ENCODE data around the gene SPINK4.

SPINK4 gene

GRCh38 chr9:33239921-33240320 is at the start of gene SPINK4:
TSS of gene SPINK4 (plus strand) at chr9:33240167. CDS start at chr9:33240209, 42 bp downstream.
- no peak for DNase-seq

- no peak for DNase-seq
These were observed 47.3 kb upstream of the SPINK4 start for GRCh38 chr9:33192493-33193255.

GRCh38 chr9:33193818-33194217 is 46.1 kb upstream of the SPINK4 start:
- no peak for DNase-seq

GRCh38 chr9:33196736-33197135 is 43.2 kb upstream of the SPINK4 start:
- no peak for DNase-seq

- DNase-seq, result no peak
These were observed 42.5 kb upstream of the SPINK4 start for GRCh38 chr9:33197279-33198152.

- DNase-seq, result no peak
These were observed 41.8 kb upstream of the SPINK4 start for GRCh38 chr9:33198165-33198564.

- DNase-seq, result no peak
These were observed 37.9 kb upstream of the SPINK4 start for GRCh38 chr9:33202018-33202417.

- DNase-seq, result peak; percentile 3
These were observed 37.3 kb upstream of the SPINK4 start for GRCh38 chr9:33202552-33203201.

GRCh38 chr9:33209394-33209793 is 30.6 kb upstream of the SPINK4 start:
- no peak for DNase-seq

GRCh38 chr9:33210006-33210715 is 29.8 kb upstream of the SPINK4 start:
- DNase-seq, result no peak

- no peak for DNase-seq
These were observed 28.1 kb upstream of the SPINK4 start for GRCh38 chr9:33211695-33212393.

GRCh38 chr9:33220681-33221567 is 19.0 kb upstream of the SPINK4 start:
- DNase-seq, result no peak

- DNase-seq, result no peak
These were observed 18.4 kb upstream of the SPINK4 start for GRCh38 chr9:33221568-33221884.

- DNase-seq, result no peak
These were observed 17.9 kb upstream of the SPINK4 start for GRCh38 chr9:33222031-33222430.

- no peak for DNase-seq
These were observed 16.3 kb upstream of the SPINK4 start for GRCh38 chr9:33223696-33224095.

- peak; percentile 69 for DNase-seq
These were observed 14.4 kb upstream of the SPINK4 start for GRCh38 chr9:33225319-33226147.

- DNase-seq, result no peak
These were observed 13.0 kb upstream of the SPINK4 start for GRCh38 chr9:33227008-33227398.

- DNase-seq, result no peak
These were observed 12.2 kb upstream of the SPINK4 start for GRCh38 chr9:33227741-33228140.

GRCh38 chr9:33228606-33229005 is 11.4 kb upstream of the SPINK4 start:
- no peak for DNase-seq

GRCh38 chr9:33229359-33230114 is 10.4 kb upstream of the SPINK4 start:
- no peak for DNase-seq

Measured in activated CD4-positive, alpha-beta T cell treated with anti-CD3 and anti-CD28 coated beads, Interleukin-2, amount 50 U/mL, for 1 hour (primary cell).